Testis (tissue), 3 donors: ENCODE results near the gene ARHGEF25. TPM values are rescaled to one million over a fixed set of nuclear protein-coding genes. Genes with fewer than 3 reads are reported as not detected.

Experiments used
- DNase-seq: peaks from one replicate; pipeline ENCODE4 v3.0.0-alpha.2; 2019
- H3K27ac ChIP-seq, 2 donors: fragments of 200-600 bp; sonication (generic); one replicate each; pipeline ENCODE4 v1.5.1; 2019
- H3K27me3 ChIP-seq: fragments of 200-600 bp; sonication (generic); one replicate; pipeline ENCODE4 v1.5.1; 2019
- H3K36me3 ChIP-seq: fragments of 200-600 bp; sonication (generic); one replicate; pipeline ENCODE4 v1.5.1; 2017; ENCODE audit warnings: low read depth; ENCODE audit errors: missing control alignments
- H3K4me1 ChIP-seq: fragments of 200-600 bp; sonication (generic); one replicate; pipeline ENCODE4 v1.5.1; 2019
- H3K4me3 ChIP-seq, 2 donors: fragments of 200-600 bp; sonication (generic); one replicate each; pipeline ENCODE4 v1.5.1; 2017 to 2019
- H3K9me3 ChIP-seq: fragments of 200-600 bp; sonication (generic); one replicate; pipeline ENCODE4 v1.5.1; 2017
- CTCF ChIP-seq, 3 experiments: fragments of 450-650 bp in 2 of 3; fragments of 200-600 bp in 1 of 3; sonication (generic) in 1 of 3; IDR thresholded peaks; one replicate each; pipeline ENCODE4 v1.5.1; 2016 to 2019; ENCODE audit warnings: antibody characterized with exemption in 3 of 3, mild to moderate bottlenecking in 2 of 3, moderate library complexity in 1 of 3
- POLR2A ChIP-seq: fragments of 450-650 bp; IDR thresholded peaks from one replicate; pipeline ENCODE4 v1.6.1; 2017; ENCODE audit warnings: antibody characterized with exemption, mild to moderate bottlenecking, moderate library complexity
- WGBS, 2 donors: methylation state at CpG; one replicate each; pipeline ENCODE4 v1.1.5; 2018; 5-methylcytosine and 5-hydroxymethylcytosine counted together
- intact Hi-C: fragments of 100-400 bp; cut with DNase I; formaldehyde crosslinking; loops from one replicate; pipeline ENCODE4 v1.15.1; 2023; ENCODE audit warnings: low total_unique reads
- polyA plus RNA-seq: library from polyadenylated mRNA; stranded (reverse); fragments of 350-450 nt; fragmentation: Illumina TruSeq; extraction: RNeasy Lipid Tissue Mini Kit (QIAGEN cat#74804); gene quantifications from one replicate; pipeline ENCODE4 v1.2.3, GENCODE V29; 2014; ENCODE audit warnings: low read depth, low replicate concordance; ENCODE audit not compliant: insufficient read depth
- total RNA-seq, 2 donors: library from RNA; depleted of rRNA; stranded (reverse); fragments of >200 nt; gene quantifications; one replicate each; pipeline ENCODE4 v1.2.3, GENCODE V29; 2016

ARHGEF25 gene
- total and polyA plus RNA-seq, 3 donors from 2014 or later: 18.0 to 26.5 (median 18.7) TPM

DNA sequence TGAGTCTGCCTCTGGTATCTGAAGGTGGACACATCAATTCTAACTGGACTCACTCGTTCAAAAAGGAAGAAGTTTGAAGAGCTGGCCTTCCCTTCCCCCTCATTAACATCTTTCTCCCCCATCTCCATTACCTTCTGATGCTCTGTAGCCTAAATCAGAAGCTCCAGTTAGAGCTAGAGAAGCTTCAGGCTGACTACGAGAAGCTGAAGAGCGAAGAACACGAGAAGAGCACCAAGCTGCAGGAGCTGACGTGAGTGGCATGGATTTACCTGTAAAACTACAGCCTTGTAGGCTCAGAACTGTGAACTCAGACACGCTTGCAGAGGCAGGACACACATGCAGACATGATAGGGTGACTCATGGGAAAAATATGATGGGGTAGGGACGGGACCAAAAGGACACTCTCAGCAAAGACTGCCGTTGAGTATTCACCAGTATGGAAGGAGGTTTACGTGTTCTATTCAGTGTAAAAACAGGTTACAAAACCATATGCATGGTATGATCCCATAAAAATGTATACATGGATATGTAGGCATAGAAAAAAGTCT lies 34.5 kb upstream of the ARHGEF25 start:
- no peak overlapping the region for H3K27ac ChIP-seq
- no peak for TF ChIP-seq CTCF (IDR thresholded peaks at IDR 0.05)
- TF ChIP-seq POLR2A: no peak
- no peak overlapping the region for H3K4me3 ChIP-seq
- no peaks in the 10 kb centered on the region for H3K27me3 ChIP-seq
- H3K9me3 ChIP-seq: no peaks in the 10 kb centered on the region
- no peak for DNase-seq
- intact Hi-C loops: no loop called here
- no peaks in the 10 kb centered on the region for H3K36me3 ChIP-seq
- no peaks in the 10 kb centered on the region for H3K4me1 ChIP-seq
- WGBS, 2 donors: 89 to 91% methylated on average over 9 of the region's 9 CpGs

- TF ChIP-seq CTCF (IDR thresholded peaks at IDR 0.05): no peak
- TF ChIP-seq POLR2A: no peak
- Histone ChIP-seq H3K4me3 (no peak overlapping the region), H3K27ac (no peak overlapping the region), H3K9me3 (no peaks in the 10 kb centered on the region), H3K27me3 (no peaks in the 10 kb centered on the region), H3K36me3 (no peaks in the 10 kb centered on the region), H3K4me1 (no peaks in the 10 kb centered on the region)
- 88 to 91% methylated on average over 12 of the region's 12 CpGs for WGBS, 2 donors
- intact Hi-C loops: no loop called here
- DNase-seq: no peak
Measured at GRCh38 chr12:57577981-57578758, 33.1 kb upstream of the ARHGEF25 start.

DNA sequence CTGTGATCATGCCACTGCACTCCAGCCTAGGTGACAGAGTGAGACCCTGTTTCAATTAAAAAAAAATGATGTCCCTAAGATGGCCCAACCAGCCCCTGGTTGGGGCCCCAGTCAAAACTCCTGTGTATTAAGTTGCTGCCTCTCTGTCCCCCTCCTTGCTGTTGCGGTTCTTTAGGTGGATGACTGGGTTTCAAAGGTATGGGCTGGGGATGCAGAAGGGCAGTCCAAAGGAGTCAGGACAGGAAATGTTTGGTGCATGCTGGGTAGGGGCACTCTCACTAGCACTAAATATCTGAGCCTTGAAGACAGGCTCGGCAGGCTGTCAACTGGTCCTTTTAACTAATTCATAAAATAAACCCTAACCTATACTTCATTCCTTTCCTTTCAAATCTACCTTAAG lies 32.2 kb upstream of the ARHGEF25 start:
- no peak for TF ChIP-seq CTCF (IDR thresholded peaks at IDR 0.05)
- no peak for TF ChIP-seq POLR2A
- WGBS, 2 donors: 81 to 82% methylated on average over 2 of the region's 2 CpGs
- Histone ChIP-seq H3K27me3 (no peaks in the 10 kb centered on the region), H3K4me3 (no peak overlapping the region), H3K27ac (no peak overlapping the region), H3K36me3 (no peaks in the 10 kb centered on the region), H3K4me1 (no peaks in the 10 kb centered on the region), H3K9me3 (no peaks in the 10 kb centered on the region)
- intact Hi-C loops: no loop called here
- no peak for DNase-seq

- Histone ChIP-seq H3K4me3 (no peak overlapping the region), H3K27me3 (no peaks in the 10 kb centered on the region), H3K36me3 (no peaks in the 10 kb centered on the region), H3K4me1 (no peaks in the 10 kb centered on the region), H3K9me3 (no peaks in the 10 kb centered on the region), H3K27ac (no peak overlapping the region)
- no peak for DNase-seq
- intact Hi-C loops: loop anchor here (5.0 kb wide), 1 partner anchor 42 kb away; no protein-coding TSS in a partner anchor
- no peak for TF ChIP-seq CTCF (IDR thresholded peaks at IDR 0.05)
- no peak for TF ChIP-seq POLR2A
- 81 to 92% methylated on average over 8 of the region's 8 CpGs for WGBS, 2 donors
Measured at GRCh38 chr12:57579677-57580465, 31.4 kb upstream of the ARHGEF25 start.
